CD4-positive, alpha-beta T cell (primary cell): ENCODE measurements around the gene FBXO28. TPM values are rescaled to one million over a fixed set of nuclear protein-coding genes. Genes with fewer than 3 reads are reported as not detected.

Source experiments
- ATAC-seq: fragments of 200-7000 bp; cut with Tn5 transposase; one replicate; pipeline ENCODE4 v1.10.0; 2022; ENCODE audit warnings: mild to moderate bottlenecking; ENCODE audit not compliant: poor library complexity
- CTCF ChIA-PET: fragments of 350-600 bp; sonication (Branson Sonifier 250); formaldehyde crosslinking; loops from one replicate; lab custom pipeline; 2021; ENCODE audit warnings: antibody characterized with exemption, inconsistent platforms; lab: Charles Lee
- POLR2A ChIA-PET: fragments of 350-600 bp; sonication (Branson Sonifier 250); formaldehyde crosslinking; loops from one replicate; lab custom pipeline; 2021; ENCODE audit warnings: antibody characterized with exemption, inconsistent platforms; lab: Charles Lee
- DNase-seq, 14 experiments: peaks; one replicate each; pipeline ENCODE4 v3.0.0-alpha.2; 2013 to 2020; ENCODE audit warnings: mixed read lengths in 2 of 14
- H3K27ac ChIP-seq, 2 donors: one replicate each; pipeline versions ENCODE4 v1.5.1 to v1.7.0; 2013; ENCODE audit warnings: low read length in 2 of 2, low read depth in 1 of 2, mild to moderate bottlenecking in 1 of 2
- H3K27me3 ChIP-seq, 2 experiments: 1 replicate in 1 of 2; 2 replicates in 1 of 2; pipeline versions ENCODE4 v1.6.1 to v1.7.0; 2013; ENCODE audit warnings: low read length in 2 of 2, control low read depth in 1 of 2, mild to moderate bottlenecking in 1 of 2, moderate library complexity in 1 of 2; ENCODE audit not compliant: insufficient read depth in 2 of 2, control insufficient read depth in 1 of 2
- H3K36me3 ChIP-seq: one replicate; pipeline ENCODE4 v1.6.1; 2013; ENCODE audit warnings: low read length, control low read depth; ENCODE audit not compliant: insufficient read depth
- H3K4me1 ChIP-seq: one replicate; pipeline ENCODE4 v1.6.1; 2013; ENCODE audit warnings: low read length, control low read depth; ENCODE audit not compliant: insufficient read depth
- H3K4me3 ChIP-seq: one replicate; pipeline ENCODE4 v1.5.1; 2013; ENCODE audit warnings: mild to moderate bottlenecking, low read length, moderate library complexity
- H3K9me3 ChIP-seq, 2 experiments: 1 replicate in 1 of 2; 2 replicates in 1 of 2; pipeline versions ENCODE4 v1.6.1 to v1.7.0; 2013; ENCODE audit warnings: low read length in 2 of 2, mild to moderate bottlenecking in 2 of 2, control low read depth in 1 of 2, moderate library complexity in 1 of 2; ENCODE audit not compliant: control insufficient read depth in 1 of 2, insufficient read depth in 1 of 2
- H3K27ac Mint-ChIP-seq: one replicate; pipeline ENCODE4 v1.8.0; 2020; ENCODE audit warnings: mixed read lengths
- H3K27me3 Mint-ChIP-seq: one replicate; pipeline ENCODE4 v1.8.0; 2021; ENCODE audit warnings: mixed read lengths
- H3K36me3 Mint-ChIP-seq: one replicate; pipeline ENCODE4 v1.8.0; 2021; ENCODE audit warnings: low read depth, mixed read lengths
- H3K4me1 Mint-ChIP-seq: one replicate; pipeline ENCODE4 v1.8.0; 2021; ENCODE audit warnings: low read depth, mixed read lengths
- H3K4me3 Mint-ChIP-seq: one replicate; pipeline ENCODE4 v1.8.0; 2020; ENCODE audit warnings: mild to moderate bottlenecking, mixed read lengths
- H3K9me3 Mint-ChIP-seq: one replicate; pipeline ENCODE4 v1.8.0; 2020; ENCODE audit warnings: mixed read lengths
- CTCF ChIP-seq: fragments of 200-600 bp; IDR thresholded peaks from one replicate; pipeline ENCODE4 v1.8.0; 2022; ENCODE audit warnings: antibody characterized with exemption, mild to moderate bottlenecking
- intact Hi-C, 2 experiments: fragments of 100-400 bp; cut with DNase I in 1 of 2; cut with micrococcal nuclease in 1 of 2; formaldehyde crosslinking; loops; one replicate each; pipeline versions ENCODE4 v1.15.1 to v1.9.0; 2023 to 2025; cut with DNase I, micrococcal nuclease
- total RNA-seq, 174 experiments: library from RNA in 2 of 174; stranded (reverse) in 2 of 174; gene quantifications; one replicate each; pipeline ENCODE4 v1.2.3 and lab custom pipeline; 2021 to 2026

The FBXO28 gene
- total RNA-seq, 2 experiments from 2014 or later = 32.5 to 37.1 TPM

DNA sequence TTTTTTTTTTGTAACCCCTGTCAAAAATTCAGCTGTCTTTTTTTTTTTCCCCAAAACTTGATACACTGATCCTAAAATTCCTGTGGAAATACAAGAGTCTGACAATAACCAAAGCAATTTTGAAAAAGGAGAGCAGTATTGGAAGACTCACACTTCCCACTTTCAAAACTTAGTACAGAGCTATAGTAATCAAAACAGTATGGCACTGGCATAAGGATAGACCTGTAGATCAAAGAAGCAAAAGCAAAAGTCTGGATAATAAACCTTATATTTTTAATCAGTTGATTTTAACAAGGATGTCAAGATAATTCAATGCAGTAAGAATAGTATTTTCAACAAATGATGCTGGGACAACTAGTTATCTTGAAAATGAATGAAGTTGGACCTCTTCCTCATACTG lies 17.3 kb downstream of the FBXO28 start:
- H3K4me1 Mint-ChIP-seq = peaks cover 8% of the 10 kb centered on the region

GRCh38 chr1:224132901-224133300 lies 19.0 kb downstream of the FBXO28 start:
- Mint-ChIP-seq H3K27ac (no peak overlapping the region), H3K27me3 (no peaks in the 10 kb centered on the region), H3K36me3 (peaks cover 71% of the 10 kb centered on the region), H3K9me3 (no peaks in the 10 kb centered on the region), H3K4me3 (no peak overlapping the region), H3K4me1 (no peaks in the 10 kb centered on the region)
- ChIA-PET POLR2A (no interaction called here), CTCF (no interaction called here)
- TF ChIP-seq CTCF = no peak
- Histone ChIP-seq H3K27me3 (no peaks in the 10 kb centered on the region), H3K4me3 (no peak overlapping the region), H3K27ac (no peak overlapping the region), H3K9me3 (no peaks in the 10 kb centered on the region), H3K36me3 (peaks cover 46% of the 10 kb centered on the region), H3K4me1 (no peaks in the 10 kb centered on the region)
- intact Hi-C loops = no loop called here
- DNase-seq (no peak), ATAC-seq (no peak)

More for the DNA sequence above, 17.3 kb downstream of the FBXO28 start:
- ChIA-PET CTCF (no interaction called here), POLR2A (no interaction called here)
- Mint-ChIP-seq H3K9me3 (no peaks in the 10 kb centered on the region), H3K4me3 (no peak overlapping the region), H3K36me3 (peaks cover 59% of the 10 kb centered on the region), H3K27ac (no peak overlapping the region), H3K27me3 (no peaks in the 10 kb centered on the region)
- H3K27ac ChIP-seq = no peak overlapping the region
- ATAC-seq (no peak), DNase-seq (no peak)
- no peaks in the 10 kb centered on the region for H3K9me3 ChIP-seq
- intact Hi-C loops = no loop called here
- TF ChIP-seq CTCF = no peak
- H3K36me3 ChIP-seq = peaks cover 43% of the 10 kb centered on the region
- no peaks in the 10 kb centered on the region for H3K4me1 ChIP-seq
- H3K4me3 ChIP-seq = no peak overlapping the region
- H3K27me3 ChIP-seq = no peaks in the 10 kb centered on the region

DNA sequence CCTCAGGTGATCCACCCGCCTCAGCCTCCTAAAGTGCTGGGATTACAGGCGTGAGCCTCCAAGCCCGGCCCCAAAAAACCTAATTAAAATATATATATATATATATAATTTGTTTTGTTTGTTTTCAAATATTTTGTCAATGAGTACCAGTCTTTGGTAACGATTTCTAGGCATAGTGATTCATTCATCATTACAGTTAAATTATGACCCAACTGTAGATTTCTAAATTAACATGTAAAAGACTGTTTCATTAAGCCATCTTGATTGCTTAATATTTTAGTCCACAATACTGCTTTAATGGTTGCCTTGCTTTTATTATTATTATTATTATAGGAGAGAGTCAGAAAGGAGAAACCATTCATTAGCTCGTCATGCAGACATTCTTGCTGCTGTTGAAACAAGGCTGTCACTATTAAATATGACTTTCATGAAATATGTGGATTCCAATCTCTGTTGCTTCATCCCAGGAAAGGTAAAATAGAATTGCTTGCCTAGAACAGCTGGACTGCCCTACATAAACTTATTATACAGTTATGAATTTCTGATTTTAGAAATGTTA lies 19.9 kb downstream of the FBXO28 start:
- H3K4me3 Mint-ChIP-seq = no peak overlapping the region
- H3K4me1 Mint-ChIP-seq = no peaks in the 10 kb centered on the region
- H3K9me3 Mint-ChIP-seq = no peaks in the 10 kb centered on the region
- TF ChIP-seq CTCF = no peak
- peaks cover 46% of the 10 kb centered on the region for H3K36me3 ChIP-seq
- no peaks in the 10 kb centered on the region for H3K27me3 Mint-ChIP-seq
- POLR2A ChIA-PET = no interaction called here
- H3K27ac ChIP-seq = no peak overlapping the region
- intact Hi-C loops = no loop called here
- peaks cover 76% of the 10 kb centered on the region for H3K36me3 Mint-ChIP-seq
- H3K4me1 ChIP-seq = no peaks in the 10 kb centered on the region
- CTCF ChIA-PET = no interaction called here
- H3K4me3 ChIP-seq = no peak overlapping the region
- no peak overlapping the region for H3K27ac Mint-ChIP-seq
- H3K9me3 ChIP-seq = no peaks in the 10 kb centered on the region
- DNase-seq (no peak), ATAC-seq (no peak)
- no peaks in the 10 kb centered on the region for H3K27me3 ChIP-seq
